CD4-positive, alpha-beta T cell treated with Interleukin-12 subunit alpha and Interleukin-12 subunit beta, for 1 hour (primary cell): ENCODE results near the gene MINDY4.
"Not testable (repeated sequence)": the region's sequence is repeated elsewhere in the genome, so short reads cannot be mapped to it uniquely, and the experiment has no call there.

Experiments used
- DNase-seq: peaks from one replicate; pipeline ENCODE4 v3.0.0-alpha.2; 2020

MINDY4 gene

DNA sequence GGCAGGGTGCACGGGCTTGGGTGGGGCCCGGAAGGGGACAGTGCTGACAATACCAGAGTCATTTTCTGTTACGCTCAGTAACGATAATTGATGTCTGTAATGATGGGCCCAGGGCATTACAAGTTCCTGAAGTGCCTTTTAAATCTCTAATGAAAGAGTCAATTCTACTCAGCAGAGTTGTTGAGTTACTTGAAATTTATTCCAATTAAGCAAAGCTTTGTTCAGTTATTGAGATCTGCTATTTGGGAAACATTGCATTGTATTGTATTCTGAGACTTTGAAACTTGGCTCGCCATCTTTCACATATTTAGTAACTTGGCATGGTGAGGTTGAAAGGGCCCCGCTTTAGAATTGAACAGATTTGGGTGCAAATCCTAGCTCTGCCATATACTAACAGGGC lies 34.7 kb downstream of the MINDY4 start:
- DNase-seq: no peak

DNA sequence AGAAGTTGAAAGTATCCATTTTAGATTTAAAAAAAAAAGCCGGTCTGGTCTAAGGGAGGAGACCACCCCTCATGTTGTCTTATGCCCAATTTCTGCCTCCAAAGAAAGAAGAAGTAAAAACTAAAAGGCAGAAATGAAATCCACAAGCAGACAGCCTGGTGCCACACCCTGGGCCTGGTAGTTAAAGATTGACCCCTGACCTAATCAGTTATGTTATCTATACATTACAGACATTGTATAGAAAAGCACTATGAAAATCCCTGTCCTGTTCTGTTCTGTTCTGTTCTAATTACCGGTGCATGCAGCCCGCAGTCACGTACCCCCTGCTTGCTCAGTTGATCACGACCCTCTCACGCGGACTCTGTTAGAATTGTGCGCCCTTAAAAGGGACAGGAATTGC lies 36.3 kb downstream of the MINDY4 start:
- not testable (repeated sequence) for DNase-seq

DNA sequence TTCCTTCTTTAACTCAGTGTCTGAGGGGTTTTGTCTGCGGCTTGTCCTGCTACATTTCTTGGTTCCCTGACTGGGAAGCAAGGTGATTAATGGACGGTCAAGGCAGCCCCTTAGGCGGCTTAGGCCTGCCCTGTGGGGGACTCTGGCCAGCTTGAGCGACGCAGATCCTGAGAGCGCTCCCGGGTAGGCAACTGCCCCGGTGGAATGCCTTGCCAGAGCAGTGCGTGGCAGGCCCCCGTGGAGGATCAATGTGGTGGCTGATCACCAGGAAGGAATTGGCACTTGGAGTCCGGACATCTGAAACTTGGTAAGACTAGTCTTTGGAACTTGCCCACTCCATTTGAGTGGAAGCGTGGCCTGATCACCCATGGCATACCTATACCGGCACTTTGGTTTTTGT lies 36.7 kb downstream of the MINDY4 start:
- not testable (repeated sequence) for DNase-seq

DNA sequence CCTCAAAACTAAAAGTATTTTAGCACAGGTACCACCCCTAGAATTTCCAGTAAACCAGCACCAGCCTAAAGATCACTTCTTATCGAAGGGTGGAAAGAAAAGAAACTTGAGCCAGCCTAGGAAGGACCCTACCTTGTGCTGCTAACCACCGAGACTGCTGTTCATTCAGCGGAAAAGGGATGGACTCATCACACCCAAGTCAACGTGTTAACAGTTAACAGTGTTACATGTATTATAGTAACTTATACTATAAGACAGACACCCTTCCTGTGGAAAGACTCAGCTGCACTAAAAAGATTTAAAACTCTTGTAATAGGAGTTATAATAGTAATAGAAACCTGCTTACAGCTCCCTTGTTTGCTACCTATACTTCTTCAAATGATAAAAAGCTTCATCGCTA lies 39.8 kb downstream of the MINDY4 start:
- DNase-seq: no peak

DNA sequence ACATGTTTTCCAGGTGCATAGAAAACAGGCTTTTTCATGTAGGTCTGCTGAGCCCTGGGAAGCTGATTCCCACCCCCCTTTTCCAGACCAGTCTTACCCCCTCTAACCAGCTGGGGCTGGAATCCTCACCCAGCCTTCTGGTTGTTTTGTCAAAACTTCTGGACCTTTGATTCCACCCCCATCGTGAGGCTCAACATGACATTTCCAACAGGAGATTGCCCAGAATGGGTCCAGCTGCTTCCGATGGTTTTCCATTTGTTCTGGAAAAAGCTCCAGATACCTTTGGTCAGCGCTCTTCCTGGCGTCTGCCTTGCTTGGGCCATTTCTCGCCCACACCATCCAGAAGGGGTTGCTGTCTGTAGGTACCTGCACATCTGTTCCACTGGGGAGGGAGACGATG lies 41.5 kb downstream of the MINDY4 start:
- DNase-seq: no peak

DNA sequence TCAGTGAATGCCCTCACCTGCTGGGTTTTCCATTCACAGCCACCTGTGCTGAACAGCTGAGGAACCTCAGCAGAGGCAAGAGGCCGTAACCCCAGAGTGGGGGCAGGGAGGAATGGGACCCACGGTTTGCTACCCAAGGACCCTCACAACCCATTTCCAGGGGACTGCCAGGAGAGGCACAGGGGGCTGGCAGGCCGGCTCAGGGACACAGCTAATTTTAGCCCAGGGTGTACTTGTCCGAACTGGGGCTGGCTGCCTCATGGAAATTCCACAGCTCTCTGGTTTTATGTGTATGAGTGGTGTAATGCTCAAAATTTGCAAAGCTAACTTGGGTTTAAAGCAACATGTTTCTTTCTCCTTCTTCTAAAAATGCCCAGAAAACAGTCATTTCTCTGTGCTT lies 42.2 kb downstream of the MINDY4 start:
- no peak for DNase-seq

DNA sequence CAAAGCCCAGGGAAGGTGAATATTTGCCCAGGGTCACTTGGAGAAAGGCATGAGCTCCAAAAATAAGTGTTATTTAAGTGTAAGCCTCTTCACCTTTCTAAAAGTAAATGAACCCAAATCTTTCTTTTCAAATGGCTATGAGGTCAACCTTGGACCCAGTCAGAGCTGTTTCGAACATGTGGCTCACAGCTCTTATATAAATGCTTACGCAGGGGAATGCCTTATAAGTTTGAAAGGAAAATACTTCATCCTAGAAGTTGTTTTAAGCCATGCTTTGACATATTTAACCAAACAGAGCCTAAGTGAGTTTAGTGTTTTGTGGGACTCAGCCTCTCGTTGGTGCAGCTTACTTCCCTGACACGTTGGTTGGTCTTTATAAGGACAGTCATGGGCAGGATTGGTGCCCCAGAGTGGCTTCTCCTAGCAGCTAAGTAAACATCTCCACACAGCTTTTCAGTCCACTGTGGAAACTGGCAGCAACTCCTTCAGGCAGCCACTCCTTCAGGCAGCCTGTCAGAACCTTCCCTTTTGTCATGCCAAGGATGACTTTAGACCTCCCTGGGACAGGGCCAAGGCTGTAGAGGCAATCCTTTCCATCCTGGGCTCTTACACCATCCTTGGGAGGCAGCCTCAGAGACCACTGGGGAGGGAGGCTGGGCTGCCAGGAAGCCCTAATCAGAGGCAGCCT lies 43.6 kb downstream of the MINDY4 start:
- DNase-seq: no peak

DNA sequence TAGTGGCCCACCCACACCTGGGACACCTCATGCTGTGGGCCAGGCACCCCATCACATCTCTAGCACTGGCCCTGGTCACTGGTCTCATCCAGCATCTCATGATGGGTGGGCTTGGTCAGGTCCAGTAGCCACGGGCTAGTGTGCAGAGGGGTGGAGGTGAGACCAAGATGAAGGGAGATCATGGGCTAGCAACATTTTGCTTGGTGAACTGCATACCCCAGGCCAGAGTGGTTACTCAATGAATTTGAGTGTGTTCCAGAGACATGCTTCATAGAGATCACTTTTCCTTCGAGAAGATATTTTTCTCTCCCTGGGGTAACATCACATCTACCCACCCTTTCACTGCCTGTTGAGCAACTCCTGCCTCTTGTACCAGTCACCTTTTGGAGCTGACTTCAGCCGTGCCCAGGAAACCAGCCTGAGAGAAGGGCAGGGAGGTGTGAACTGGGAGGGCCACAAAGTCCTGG lies 44.2 kb downstream of the MINDY4 start:
- DNase-seq: no peak

DNA sequence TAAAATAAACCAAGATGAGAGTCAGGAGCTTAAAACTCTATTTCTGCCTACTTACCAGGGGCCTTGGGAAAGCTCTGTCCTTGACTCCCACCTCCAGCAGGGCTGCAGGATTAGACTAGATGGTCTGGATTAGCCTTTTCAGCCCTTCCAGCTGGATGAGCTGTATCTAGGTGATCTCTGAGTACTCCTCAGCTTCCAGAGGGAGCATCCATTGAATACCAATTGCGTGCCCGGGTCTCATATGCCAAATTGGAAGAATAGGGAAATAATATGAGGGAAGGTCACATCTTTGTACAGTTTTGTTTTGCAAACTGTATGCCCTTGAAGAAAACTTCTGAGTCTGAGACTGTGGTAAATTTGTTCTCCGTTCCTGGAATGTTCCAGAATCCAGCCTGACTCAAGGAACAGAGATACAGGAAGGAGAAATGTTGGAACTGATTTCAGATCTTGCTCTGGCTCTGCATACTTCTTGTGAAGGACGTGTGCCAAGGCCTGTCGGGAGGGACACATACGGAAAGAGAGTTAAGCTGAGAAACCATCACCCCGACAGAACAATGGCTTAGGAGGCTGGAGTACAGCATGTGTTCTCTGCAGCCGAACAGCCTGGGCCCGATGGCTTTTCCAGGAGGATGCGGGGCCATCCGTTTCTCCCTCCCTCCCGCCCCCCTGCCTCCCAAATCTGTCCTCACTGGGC lies 44.9 kb downstream of the MINDY4 start:
- DNase-seq: no peak

DNA sequence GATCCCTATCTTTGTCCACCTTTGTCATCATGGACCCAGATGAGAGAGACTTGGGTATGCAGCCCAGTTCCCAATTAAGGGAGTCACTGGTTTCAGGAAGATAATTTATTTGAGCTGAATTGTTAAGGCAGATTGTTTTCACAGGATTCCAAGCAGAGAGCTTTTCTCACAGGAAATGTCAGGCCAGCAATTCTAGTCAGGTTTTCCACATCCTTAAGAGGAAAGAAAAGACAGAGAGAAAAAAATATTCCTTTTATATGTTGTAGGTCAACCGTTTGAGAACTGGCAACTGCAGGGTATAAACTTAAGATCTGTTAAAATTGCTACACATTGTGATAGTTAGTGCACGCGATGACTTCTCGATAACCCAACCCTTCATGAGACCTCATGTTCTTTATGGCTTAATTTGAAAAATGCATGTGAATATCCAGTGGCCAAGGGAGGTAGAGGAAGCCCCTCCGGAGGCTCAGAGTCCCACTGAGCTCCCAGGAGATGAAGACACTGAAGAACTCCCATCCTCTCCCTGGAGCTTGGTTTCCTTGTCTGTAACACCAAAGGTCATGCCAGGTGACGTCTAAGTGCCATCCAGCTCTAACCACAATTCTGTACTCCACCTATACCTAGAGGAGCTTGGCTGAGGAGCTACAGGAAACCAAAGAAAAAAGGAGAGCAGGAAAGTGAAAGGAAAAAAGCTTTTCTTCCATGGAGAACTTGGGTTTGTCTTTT lies 45.6 kb downstream of the MINDY4 start:
- DNase-seq: no peak

DNA sequence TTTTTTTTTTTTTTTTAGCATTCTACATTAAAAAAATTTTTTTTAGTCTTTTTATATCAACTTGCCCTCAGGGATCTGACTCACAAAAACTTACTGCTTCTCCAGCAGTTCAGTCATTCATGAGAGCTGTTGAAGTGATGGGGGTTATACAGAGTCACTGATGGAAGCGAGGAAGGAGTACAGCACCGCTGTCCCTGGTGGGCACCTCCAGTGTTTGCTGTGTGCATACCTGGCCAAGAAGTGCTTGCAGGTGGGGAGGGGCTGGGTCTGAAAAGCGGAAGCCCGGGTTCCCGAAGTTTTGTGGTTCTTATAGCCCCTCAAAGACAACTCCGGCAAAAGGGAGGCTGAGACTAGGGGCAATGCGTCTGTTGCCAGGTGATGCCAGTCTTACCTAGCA lies 46.2 kb downstream of the MINDY4 start:
- DNase-seq: no peak

DNA sequence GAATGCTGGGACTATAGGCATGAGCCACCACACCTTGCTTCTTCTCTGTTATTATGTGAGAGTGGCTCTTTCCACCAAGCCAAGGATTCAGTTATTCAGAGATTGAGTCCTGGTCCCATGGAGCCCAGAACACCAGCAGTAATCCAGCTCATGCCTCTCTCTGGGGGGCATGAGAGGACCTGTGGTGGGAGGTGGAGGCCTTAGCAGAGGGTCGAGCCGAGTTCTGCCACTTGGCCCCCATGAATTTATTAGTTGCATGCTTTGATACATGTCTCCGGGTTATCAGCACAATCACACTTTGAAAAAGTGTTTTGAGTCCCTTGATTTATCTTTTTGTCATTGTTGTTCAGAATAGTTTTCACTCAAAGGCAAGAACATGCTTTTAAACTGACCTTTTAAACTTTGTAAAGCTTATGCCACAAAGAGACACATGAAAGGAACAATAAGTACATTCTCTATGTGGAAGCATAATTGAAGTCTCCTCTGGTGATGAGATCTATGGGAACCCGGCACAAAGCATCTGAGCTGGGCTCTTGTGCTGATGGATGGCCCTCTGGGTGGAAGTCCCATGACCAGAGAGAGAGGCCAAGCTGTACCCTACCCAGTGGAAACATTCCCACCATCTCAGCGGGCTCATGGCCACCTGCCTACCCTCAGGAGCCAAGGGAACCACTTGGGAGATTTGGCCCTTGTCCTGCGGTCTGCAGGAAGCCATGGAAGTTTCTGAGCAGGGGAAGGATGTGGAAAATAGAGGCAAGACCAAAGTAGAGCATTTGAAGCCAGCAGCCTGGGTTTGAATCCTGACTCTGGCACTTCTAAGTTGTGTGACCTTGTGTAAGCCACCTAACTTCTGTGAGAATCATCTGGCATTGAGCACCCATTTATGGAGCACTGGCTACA lies 53.9 kb downstream of the MINDY4 start:
- no peak for DNase-seq

DNA sequence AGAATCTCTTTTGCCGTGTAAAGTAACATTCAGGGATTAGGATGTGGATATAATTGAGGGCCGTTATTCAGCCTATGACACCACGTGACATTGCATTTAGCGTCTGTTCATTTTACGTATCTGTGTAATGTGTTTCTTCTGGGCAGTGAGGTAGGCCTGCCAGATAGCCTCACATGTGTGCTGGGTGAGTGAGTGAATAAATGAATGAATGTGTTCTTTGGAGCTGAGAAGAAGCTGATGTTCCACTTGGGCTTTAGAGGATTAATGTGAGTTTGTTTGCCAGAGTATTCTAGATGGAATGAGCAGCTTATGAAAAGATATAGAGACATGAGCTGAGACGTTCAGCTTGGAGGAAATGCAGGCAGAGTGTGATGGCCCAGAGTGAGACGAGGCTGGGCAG lies 55.0 kb downstream of the MINDY4 start:
- DNase-seq: no peak

DNA sequence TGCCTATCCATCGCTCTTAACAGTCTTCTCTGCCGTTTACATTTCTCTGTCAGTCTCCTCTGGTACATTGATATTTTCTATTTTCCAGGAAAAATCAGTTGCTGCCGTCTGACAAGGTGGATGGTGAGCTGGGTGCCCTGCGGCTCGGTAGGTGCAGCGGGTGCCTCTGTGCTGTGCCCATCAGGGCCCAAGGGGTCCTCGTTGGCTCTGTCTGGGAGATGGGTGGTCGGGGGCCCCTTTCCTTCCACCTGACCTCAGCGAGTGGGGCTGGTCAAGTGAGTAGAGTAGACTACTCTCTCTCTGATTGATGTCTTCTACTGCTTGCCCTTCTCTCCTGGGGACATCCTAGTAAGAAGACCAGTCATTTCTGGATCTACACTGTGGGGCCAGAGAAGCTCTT lies 57.4 kb downstream of the MINDY4 start:
- no peak for DNase-seq

DNA sequence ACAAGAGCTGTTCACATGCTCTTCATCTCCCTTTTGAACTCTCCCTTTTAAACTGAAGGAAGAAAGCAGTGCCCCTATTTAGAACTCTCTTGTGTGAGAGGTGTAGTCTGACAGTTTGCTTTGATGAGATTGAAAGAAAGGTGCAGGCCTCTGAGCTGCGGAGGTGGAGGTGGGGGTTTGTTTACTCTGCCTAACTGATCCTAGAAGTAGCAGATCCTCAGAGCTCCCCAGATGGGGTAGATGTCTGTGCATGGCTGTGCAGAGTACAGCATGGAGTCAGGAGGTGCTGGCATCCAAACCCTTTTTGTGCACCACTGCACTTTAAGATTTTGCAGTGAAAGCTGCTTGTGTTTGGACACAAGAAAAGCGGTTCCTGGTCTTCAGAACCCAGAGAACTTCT lies 58.3 kb downstream of the MINDY4 start:
- DNase-seq: no peak

DNA sequence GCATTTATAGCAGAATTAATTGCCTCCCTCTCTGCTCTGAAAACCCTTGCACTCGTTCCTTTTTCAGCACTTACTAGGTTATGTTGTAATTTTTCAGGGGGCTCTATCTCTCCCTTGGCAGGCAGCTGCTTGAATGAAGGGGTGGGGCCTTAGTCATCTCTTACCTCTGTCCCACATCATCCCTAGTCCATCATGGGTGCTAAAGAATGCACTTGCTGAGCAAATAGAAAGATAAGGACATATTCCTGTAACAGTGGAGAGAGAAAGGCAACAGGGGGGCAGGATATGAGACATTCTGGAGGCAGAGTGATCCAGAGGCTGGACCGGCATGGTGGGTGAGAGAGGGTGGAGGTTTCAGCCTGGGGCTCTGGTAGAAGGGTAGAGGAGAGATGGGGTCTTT lies 60.0 kb downstream of the MINDY4 start:
- no peak for DNase-seq

DNA sequence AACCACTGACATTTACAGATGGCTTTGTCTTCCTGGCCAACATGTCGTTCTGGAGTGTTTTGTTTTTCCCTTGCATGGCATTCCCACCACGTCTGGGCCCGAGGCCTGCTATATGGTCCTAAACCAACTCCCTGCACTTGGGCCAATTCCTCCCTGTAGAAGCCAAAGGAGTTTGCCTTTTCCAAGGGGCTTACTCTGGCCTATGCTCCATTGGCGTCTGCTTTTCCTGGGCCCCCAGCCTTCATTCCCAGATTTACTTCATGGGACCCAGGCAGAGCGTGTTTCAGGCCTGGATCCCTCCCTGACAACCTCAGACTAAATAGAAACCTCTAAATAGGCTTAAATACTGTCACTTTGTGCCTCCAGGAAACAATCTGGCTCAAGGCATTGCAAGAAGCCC lies 60.7 kb downstream of the MINDY4 start:
- DNase-seq: no peak

DNA sequence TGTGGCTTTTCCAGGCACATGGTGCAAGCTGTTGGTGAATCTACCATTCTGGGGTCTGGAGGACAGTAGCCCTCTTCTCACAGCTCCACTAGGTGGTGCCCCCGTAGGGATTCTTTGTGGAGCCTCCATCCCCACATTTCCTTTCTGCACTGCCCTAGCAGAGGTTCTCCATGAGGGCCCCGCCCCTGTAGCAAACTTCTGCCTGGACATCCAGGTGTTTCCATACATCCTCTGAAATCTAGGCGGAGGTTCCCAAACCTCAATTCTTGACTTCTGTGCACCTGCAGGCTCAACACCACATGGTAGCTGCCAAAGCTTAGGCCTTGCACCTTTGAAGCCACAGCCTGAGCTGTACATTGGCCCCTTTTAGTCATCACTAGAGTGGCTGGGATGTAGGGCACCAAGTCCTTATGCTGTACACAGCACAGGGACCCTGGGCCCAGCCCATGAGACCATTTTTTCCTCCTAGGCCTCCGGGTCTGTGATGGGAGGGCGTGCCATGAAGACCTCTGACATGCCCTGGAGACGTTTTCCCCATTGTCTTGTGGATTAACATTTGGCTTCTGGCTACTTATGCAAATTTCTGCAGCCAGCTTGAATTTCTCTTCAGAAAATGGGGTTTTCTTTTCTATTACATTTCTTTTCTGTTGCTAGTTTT lies 62.9 kb downstream of the MINDY4 start:
- DNase-seq: not testable (repeated sequence)

DNA sequence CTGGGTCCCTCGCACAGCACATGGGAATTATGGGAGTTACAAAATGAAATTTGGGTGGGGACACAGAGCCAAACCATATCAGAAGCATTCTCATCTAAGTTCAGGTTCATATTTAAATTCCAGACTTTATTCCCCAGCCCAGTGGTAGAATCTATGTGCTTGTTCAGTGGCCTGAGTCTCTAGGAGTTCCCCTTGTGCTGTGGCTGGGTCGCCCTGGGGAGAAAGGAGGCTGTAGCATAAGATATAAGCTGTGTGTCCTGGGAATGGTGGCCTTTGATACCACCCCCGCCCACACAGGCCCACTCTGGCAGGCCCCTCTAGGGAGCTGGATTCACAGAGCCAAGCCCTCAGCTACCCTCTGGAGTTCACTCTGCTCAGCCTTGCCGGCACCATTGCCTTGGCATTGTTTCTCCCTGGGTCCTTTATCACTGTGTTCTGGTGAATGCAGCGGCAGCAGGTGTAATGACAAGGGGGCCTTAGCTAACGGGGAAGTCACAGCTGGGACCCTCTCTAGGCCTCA lies 64.2 kb downstream of the MINDY4 start:
- no peak for DNase-seq

DNA sequence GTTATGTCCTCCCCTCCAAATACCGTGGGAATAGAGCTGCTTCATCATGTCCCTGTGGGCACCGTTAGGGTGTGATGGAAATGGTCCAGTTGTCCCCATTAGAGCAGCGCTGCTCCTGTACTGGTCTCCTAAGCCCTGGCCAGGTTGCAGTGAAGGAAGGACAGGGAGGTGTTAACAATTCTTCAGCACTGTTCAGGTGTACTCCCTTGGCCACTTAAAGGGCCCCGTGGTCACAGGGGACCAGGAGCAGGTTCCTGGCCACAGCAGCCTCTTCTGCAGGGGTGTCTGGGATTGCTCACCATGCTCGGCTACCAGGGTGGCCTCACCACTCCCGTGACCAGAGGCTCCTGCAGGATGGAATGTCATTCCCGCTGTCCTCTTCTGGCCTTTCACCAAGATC lies 65.8 kb downstream of the MINDY4 start:
- DNase-seq: no peak

DNA sequence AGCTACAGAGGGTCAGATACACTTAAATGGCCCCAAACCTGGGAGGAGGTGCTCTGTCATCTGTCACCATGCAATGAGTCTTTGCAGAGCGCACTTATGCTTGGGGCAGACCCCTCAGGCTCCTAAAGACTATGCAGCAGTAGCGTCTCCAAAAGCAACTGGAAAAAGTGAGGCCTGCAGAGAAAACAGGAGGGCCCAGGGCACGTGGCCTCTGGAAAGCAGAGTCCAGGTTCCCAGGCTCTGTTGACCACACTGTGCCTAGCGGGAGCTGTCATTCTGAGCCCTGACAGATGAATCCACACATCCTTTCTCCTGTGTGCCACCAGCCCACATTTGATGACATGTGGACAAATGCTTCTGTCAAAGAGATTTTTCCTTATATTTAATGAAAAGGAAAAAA lies 66.4 kb downstream of the MINDY4 start:
- no peak for DNase-seq

DNA sequence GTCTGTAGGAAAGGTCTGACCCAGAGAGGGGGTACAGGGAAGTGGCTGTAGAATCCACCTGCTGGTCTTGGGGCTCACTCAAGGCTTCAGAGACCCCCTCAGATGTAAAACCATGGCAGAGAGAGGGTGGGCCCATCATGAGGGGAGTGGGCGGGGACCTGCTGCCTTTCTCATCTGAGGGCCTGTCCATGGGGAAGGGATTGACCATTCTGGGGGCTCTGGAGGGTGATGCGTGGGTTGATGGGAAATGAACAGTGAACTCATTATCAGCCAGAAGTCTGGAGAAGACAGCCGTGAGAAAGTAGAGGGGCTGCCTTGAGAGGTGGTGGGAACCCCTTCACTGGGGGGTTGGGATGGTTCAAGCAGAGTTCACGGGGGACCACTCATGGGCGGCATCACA lies 66.8 kb downstream of the MINDY4 start:
- no peak for DNase-seq
